ENCODE measurements around the gene ZMIZ1. TPM values are rescaled to one million over a fixed set of nuclear protein-coding genes. Genes with fewer than 3 reads are reported as not detected.

Gene ZMIZ1
- total and polyA plus RNA-seq, 2 experiments from 2014 or later = 9.2 to 30.9 TPM

GRCh38 chr10:79056736-79057391 lies 11.9 kb upstream of the ZMIZ1 start (continued):
- TF ChIP-seq JUNB (IDR thresholded peaks at IDR 0.05; ENCODE audit: unreplicated experiment) = no peak
- no peak for TF ChIP-seq STAT1 (IDR thresholded peaks at IDR 0.05; ENCODE audit: unreplicated experiment)
- TF ChIP-seq NANOG (IDR thresholded peaks at IDR 0.05; ENCODE audit: borderline replicate concordance) = no peak
- no peak for TF ChIP-seq ETS1 (IDR thresholded peaks at IDR 0.05)
- TF ChIP-seq CREB1 (CRISPR knock-in tag; IDR thresholded peaks at IDR 0.05; ENCODE audit: low read depth) = no peak
- TF ChIP-seq ZNF331 (CRISPR knock-in tag; IDR thresholded peaks at IDR 0.05; ENCODE audit: low read depth) = no peak
- no peak for TF ChIP-seq ZNF114 (CRISPR knock-in tag; IDR thresholded peaks at IDR 0.05)
- no peak for TF ChIP-seq POLR2AphosphoS5 (IDR thresholded peaks at IDR 0.05; ENCODE audit: low read depth)
- TF ChIP-seq EZH2phosphoT487 (IDR thresholded peaks at IDR 0.05; ENCODE audit: unreplicated experiment) = no peak
- no peak for TF ChIP-seq REST (IDR thresholded peaks at IDR 0.05; ENCODE audit: unreplicated experiment)
- TF ChIP-seq, protein P1, sequence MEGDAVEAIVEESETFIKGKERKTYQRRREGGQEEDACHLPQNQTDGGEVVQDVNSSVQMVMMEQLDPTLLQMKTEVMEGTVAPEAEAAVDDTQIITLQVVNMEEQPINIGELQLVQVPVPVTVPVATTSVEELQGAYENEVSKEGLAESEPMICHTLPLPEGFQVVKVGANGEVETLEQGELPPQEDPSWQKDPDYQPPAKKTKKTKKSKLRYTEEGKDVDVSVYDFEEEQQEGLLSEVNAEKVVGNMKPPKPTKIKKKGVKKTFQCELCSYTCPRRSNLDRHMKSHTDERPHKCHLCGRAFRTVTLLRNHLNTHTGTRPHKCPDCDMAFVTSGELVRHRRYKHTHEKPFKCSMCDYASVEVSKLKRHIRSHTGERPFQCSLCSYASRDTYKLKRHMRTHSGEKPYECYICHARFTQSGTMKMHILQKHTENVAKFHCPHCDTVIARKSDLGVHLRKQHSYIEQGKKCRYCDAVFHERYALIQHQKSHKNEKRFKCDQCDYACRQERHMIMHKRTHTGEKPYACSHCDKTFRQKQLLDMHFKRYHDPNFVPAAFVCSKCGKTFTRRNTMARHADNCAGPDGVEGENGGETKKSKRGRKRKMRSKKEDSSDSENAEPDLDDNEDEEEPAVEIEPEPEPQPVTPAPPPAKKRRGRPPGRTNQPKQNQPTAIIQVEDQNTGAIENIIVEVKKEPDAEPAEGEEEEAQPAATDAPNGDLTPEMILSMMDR (conservative IDR thresholded peaks at IDR 0.05; ENCODE audit: low read depth in 2 of 2) = no peak

GRCh38 chr10:79057481-79058275 lies 11.1 kb upstream of the ZMIZ1 start:
- H3K27me3 Mint-ChIP-seq (ENCODE audit: insufficient read depth, low read depth, poor library complexity) = peaks cover 24% of the 10 kb centered on the region
- TF ChIP-seq, protein P2, sequence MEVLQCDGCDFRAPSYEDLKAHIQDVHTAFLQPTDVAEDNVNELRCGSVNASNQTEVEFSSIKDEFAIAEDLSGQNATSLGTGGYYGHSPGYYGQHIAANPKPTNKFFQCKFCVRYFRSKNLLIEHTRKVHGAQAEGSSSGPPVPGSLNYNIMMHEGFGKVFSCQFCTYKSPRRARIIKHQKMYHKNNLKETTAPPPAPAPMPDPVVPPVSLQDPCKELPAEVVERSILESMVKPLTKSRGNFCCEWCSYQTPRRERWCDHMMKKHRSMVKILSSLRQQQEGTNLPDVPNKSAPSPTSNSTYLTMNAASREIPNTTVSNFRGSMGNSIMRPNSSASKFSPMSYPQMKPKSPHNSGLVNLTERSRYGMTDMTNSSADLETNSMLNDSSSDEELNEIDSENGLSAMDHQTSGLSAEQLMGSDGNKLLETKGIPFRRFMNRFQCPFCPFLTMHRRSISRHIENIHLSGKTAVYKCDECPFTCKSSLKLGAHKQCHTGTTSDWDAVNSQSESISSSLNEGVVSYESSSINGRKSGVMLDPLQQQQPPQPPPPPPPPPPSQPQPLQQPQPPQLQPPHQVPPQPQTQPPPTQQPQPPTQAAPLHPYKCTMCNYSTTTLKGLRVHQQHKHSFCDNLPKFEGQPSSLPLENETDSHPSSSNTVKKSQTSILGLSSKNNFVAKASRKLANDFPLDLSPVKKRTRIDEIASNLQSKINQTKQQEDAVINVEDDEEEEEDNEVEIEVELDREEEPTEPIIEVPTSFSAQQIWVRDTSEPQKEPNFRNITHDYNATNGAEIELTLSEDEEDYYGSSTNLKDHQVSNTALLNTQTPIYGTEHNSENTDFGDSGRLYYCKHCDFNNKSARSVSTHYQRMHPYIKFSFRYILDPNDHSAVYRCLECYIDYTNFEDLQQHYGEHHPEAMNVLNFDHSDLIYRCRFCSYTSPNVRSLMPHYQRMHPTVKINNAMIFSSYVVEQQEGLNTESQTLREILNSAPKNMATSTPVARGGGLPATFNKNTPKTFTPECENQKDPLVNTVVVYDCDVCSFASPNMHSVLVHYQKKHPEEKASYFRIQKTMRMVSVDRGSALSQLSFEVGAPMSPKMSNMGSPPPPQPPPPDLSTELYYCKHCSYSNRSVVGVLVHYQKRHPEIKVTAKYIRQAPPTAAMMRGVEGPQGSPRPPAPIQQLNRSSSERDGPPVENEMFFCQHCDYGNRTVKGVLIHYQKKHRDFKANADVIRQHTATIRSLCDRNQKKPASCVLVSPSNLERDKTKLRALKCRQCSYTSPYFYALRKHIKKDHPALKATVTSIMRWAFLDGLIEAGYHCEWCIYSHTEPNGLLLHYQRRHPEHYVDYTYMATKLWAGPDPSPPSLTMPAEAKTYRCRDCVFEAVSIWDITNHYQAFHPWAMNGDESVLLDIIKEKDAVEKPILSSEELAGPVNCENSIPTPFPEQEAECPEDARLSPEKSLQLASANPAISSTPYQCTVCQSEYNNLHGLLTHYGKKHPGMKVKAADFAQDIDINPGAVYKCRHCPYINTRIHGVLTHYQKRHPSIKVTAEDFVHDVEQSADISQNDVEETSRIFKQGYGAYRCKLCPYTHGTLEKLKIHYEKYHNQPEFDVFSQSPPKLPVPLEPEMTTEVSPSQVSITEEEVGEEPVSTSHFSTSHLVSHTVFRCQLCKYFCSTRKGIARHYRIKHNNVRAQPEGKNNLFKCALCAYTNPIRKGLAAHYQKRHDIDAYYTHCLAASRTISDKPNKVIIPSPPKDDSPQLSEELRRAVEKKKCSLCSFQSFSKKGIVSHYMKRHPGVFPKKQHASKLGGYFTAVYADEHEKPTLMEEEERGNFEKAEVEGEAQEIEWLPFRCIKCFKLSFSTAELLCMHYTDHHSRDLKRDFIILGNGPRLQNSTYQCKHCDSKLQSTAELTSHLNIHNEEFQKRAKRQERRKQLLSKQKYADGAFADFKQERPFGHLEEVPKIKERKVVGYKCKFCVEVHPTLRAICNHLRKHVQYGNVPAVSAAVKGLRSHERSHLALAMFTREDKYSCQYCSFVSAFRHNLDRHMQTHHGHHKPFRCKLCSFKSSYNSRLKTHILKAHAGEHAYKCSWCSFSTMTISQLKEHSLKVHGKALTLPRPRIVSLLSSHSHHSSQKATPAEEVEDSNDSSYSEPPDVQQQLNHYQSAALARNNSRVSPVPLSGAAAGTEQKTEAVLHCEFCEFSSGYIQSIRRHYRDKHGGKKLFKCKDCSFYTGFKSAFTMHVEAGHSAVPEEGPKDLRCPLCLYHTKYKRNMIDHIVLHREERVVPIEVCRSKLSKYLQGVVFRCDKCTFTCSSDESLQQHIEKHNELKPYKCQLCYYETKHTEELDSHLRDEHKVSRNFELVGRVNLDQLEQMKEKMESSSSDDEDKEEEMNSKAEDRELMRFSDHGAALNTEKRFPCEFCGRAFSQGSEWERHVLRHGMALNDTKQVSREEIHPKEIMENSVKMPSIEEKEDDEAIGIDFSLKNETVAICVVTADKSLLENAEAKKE (CRISPR knock-in tag; IDR thresholded peaks at IDR 0.05) = no peak

More at GRCh38 chr10:79057481-79058275, 11.1 kb upstream of the ZMIZ1 start:
- no peaks in the 10 kb centered on the region for H3K36me3 Mint-ChIP-seq (ENCODE audit: low read depth)
- H3F3A ChIP-seq (replicated peaks; ENCODE audit: low read depth) = no peaks in the 10 kb centered on the region
- H2AFZ ChIP-seq = no peak overlapping the region
- no peaks in the 10 kb centered on the region for H3K79me2 ChIP-seq (replicated peaks; ENCODE audit: insufficient read depth)
- no peak overlapping the region for H3K4me3 ChIP-seq
- H3K9me2 ChIP-seq (ENCODE audit: insufficient read depth) = no peaks in the 10 kb centered on the region
- no peaks in the 10 kb centered on the region for H3K27me3 ChIP-seq (ENCODE audit: insufficient read depth)
- ATAC-seq (no peak), DNase-seq (ENCODE audit: low spot score) (no peak)
- H3K4me3 Mint-ChIP-seq = no peak overlapping the region
- no peaks in the 10 kb centered on the region for H4K20me1 ChIP-seq (replicated peaks; ENCODE audit: insufficient read depth)
- no peak overlapping the region for H3K27ac Mint-ChIP-seq
- no peaks in the 10 kb centered on the region for H3K36me3 ChIP-seq (ENCODE audit: insufficient read depth)
- H3K27ac ChIP-seq (ENCODE audit: low read depth) = no peak overlapping the region
- peaks cover 31% of the 10 kb centered on the region for H3K4me1 Mint-ChIP-seq
- peaks cover 9% of the 10 kb centered on the region; the same call in 1 of the 2 replicates for H3K4me1 ChIP-seq (ENCODE audit: insufficient read depth)
- H3K9me3 Mint-ChIP-seq = no peaks in the 10 kb centered on the region; the same call in 1 of the 3 replicates
- no peak overlapping the region for H3K4me2 ChIP-seq

Measured in GM23338 (cell line).